Ectodermal cell (in vitro differentiated cells): Measurements from ENCODE around the gene ANO6.

ENCODE experiments used
- H3K27ac ChIP-seq: 2 replicates; pipeline ENCODE4 v1.7.0; 2013; ENCODE audit warnings: mild to moderate bottlenecking, low read depth, low read length; ENCODE audit not compliant: insufficient read depth, poor library complexity, severe bottlenecking
- H3K27me3 ChIP-seq: 2 replicates; pipeline ENCODE4 v1.7.0; 2013; ENCODE audit warnings: mild to moderate bottlenecking, low read length; ENCODE audit not compliant: insufficient read depth, control insufficient read depth, poor library complexity, severe bottlenecking
- H3K36me3 ChIP-seq: one replicate; pipeline ENCODE4 v1.7.0; 2013; ENCODE audit warnings: low read length; ENCODE audit not compliant: control insufficient read depth, insufficient read depth
- H3K4me1 ChIP-seq: one replicate; pipeline ENCODE4 v1.7.0; 2013; ENCODE audit warnings: low read length; ENCODE audit not compliant: control insufficient read depth, insufficient read depth
- H3K4me3 ChIP-seq: 2 replicates; pipeline ENCODE4 v1.7.0; 2013; ENCODE audit warnings: low read depth, low read length, control low read depth; ENCODE audit not compliant: insufficient read depth
- H3K9me3 ChIP-seq: 2 replicates; pipeline ENCODE4 v1.7.0; 2013; ENCODE audit warnings: mild to moderate bottlenecking, low read length, moderate library complexity; ENCODE audit not compliant: control insufficient read depth
- WGBS, 2 experiments: methylation state at CpG; one replicate each; pipeline ENCODE4 v1.1.7; 2013; ENCODE audit warnings: missing lambda C conversion rate in 2 of 2; 5-methylcytosine and 5-hydroxymethylcytosine counted together

The ANO6 gene

GRCh38 chr12:45186762-45187161, 29.1 kb upstream of the ANO6 start:
- Histone ChIP-seq H3K4me1 (no peaks in the 10 kb centered on the region), H3K27me3 (no peaks in the 10 kb centered on the region), H3K27ac (no peak overlapping the region), H3K36me3 (no peaks in the 10 kb centered on the region), H3K9me3 (no peaks in the 10 kb centered on the region), H3K4me3 (no peak overlapping the region)
- WGBS, 2 experiments: 91 to 93% methylated on average over 2 of the region's 2 CpGs

- peaks cover 7% of the 10 kb centered on the region for H3K4me1 ChIP-seq
- H3K36me3 ChIP-seq: no peaks in the 10 kb centered on the region
- H3K27me3 ChIP-seq: no peaks in the 10 kb centered on the region
- no peak overlapping the region for H3K4me3 ChIP-seq
- H3K9me3 ChIP-seq: no peaks in the 10 kb centered on the region
- WGBS, 2 experiments: no CpG with 5 or more reads among the region's 1 CpG
- no peak overlapping the region for H3K27ac ChIP-seq
These were observed 26.0 kb upstream of the ANO6 start for GRCh38 chr12:45189766-45190403.

- H3K9me3 ChIP-seq: no peaks in the 10 kb centered on the region
- H3K36me3 ChIP-seq: no peaks in the 10 kb centered on the region
- WGBS, 2 experiments: 94 to 100% methylated on average over 1 of the region's 1 CpG
- peaks cover 7% of the 10 kb centered on the region for H3K4me1 ChIP-seq
- no peaks in the 10 kb centered on the region for H3K27me3 ChIP-seq
- H3K4me3 ChIP-seq: no peak overlapping the region
- H3K27ac ChIP-seq: no peak overlapping the region
These were observed 24.7 kb upstream of the ANO6 start for GRCh38 chr12:45191239-45191638.

- Histone ChIP-seq H3K36me3 (no peaks in the 10 kb centered on the region), H3K9me3 (no peaks in the 10 kb centered on the region), H3K4me3 (no peak overlapping the region), H3K4me1 (peaks cover 7% of the 10 kb centered on the region), H3K27ac (no peak overlapping the region), H3K27me3 (no peaks in the 10 kb centered on the region)
- 40 to 100% methylated on average over 1 of the region's 4 CpGs for WGBS, 2 experiments
These were observed 23.2 kb upstream of the ANO6 start for GRCh38 chr12:45192707-45193106.

GRCh38 chr12:45200491-45201043, 15.3 kb upstream of the ANO6 start:
- Histone ChIP-seq H3K27ac (no peak overlapping the region), H3K36me3 (no peaks in the 10 kb centered on the region), H3K27me3 (no peaks in the 10 kb centered on the region), H3K4me3 (no peak overlapping the region), H3K9me3 (no peaks in the 10 kb centered on the region), H3K4me1 (no peaks in the 10 kb centered on the region)
- 95 to 98% methylated on average over 7 of the region's 7 CpGs for WGBS, 2 experiments

GRCh38 chr12:45203767-45204166, 12.1 kb upstream of the ANO6 start:
- H3K4me3 ChIP-seq: no peak overlapping the region
- H3K36me3 ChIP-seq: no peaks in the 10 kb centered on the region
- H3K4me1 ChIP-seq: no peaks in the 10 kb centered on the region
- WGBS, 2 experiments: 100% methylated on average over 1 of the region's 1 CpG; no CpG with 5 or more reads in 1 of the 2 experiments
- H3K27ac ChIP-seq: no peak overlapping the region
- no peaks in the 10 kb centered on the region for H3K27me3 ChIP-seq
- no peaks in the 10 kb centered on the region for H3K9me3 ChIP-seq

GRCh38 chr12:45204757-45205156, 11.1 kb upstream of the ANO6 start:
- H3K4me1 ChIP-seq: no peaks in the 10 kb centered on the region
- no peak overlapping the region for H3K27ac ChIP-seq
- H3K36me3 ChIP-seq: no peaks in the 10 kb centered on the region
- H3K27me3 ChIP-seq: no peaks in the 10 kb centered on the region
- no peaks in the 10 kb centered on the region for H3K9me3 ChIP-seq
- H3K4me3 ChIP-seq: no peak overlapping the region
- WGBS, 2 experiments: 91 to 93% methylated on average over 3 of the region's 3 CpGs

- Histone ChIP-seq H3K27ac (no peak overlapping the region), H3K9me3 (no peaks in the 10 kb centered on the region), H3K27me3 (no peaks in the 10 kb centered on the region), H3K4me3 (no peak overlapping the region), H3K36me3 (no peaks in the 10 kb centered on the region), H3K4me1 (no peaks in the 10 kb centered on the region)
- 87 to 90% methylated on average over 4 of the region's 4 CpGs for WGBS, 2 experiments
These were observed 10.6 kb upstream of the ANO6 start for GRCh38 chr12:45205165-45205825.

GRCh38 chr12:45208604-45209487, 7.0 kb upstream of the ANO6 start:
- Histone ChIP-seq H3K4me3 (no peak overlapping the region), H3K27ac (no peak overlapping the region), H3K4me1 (no peaks in the 10 kb centered on the region), H3K9me3 (no peaks in the 10 kb centered on the region), H3K36me3 (no peaks in the 10 kb centered on the region), H3K27me3 (no peaks in the 10 kb centered on the region)
- WGBS, 2 experiments: 81 to 83% methylated on average over 9 of the region's 9 CpGs

GRCh38 chr12:45209784-45210183, 6.1 kb upstream of the ANO6 start:
- no peak overlapping the region for H3K27ac ChIP-seq
- 94% methylated on average over 2 of the region's 2 CpGs for WGBS, 2 experiments
- no peaks in the 10 kb centered on the region for H3K4me1 ChIP-seq

More at GRCh38 chr12:45209784-45210183, 6.1 kb upstream of the ANO6 start:
- Histone ChIP-seq H3K27me3 (no peaks in the 10 kb centered on the region), H3K36me3 (no peaks in the 10 kb centered on the region), H3K4me3 (no peak overlapping the region), H3K9me3 (no peaks in the 10 kb centered on the region)
